ENCODE results near the gene LSM4. TPM values are rescaled to one million over a fixed set of nuclear protein-coding genes. Genes with fewer than 3 reads are reported as not detected.

LSM4 gene
- total and polyA plus RNA-seq, 2 experiments from 2014 or later, result 200 to 203 TPM

DNA sequence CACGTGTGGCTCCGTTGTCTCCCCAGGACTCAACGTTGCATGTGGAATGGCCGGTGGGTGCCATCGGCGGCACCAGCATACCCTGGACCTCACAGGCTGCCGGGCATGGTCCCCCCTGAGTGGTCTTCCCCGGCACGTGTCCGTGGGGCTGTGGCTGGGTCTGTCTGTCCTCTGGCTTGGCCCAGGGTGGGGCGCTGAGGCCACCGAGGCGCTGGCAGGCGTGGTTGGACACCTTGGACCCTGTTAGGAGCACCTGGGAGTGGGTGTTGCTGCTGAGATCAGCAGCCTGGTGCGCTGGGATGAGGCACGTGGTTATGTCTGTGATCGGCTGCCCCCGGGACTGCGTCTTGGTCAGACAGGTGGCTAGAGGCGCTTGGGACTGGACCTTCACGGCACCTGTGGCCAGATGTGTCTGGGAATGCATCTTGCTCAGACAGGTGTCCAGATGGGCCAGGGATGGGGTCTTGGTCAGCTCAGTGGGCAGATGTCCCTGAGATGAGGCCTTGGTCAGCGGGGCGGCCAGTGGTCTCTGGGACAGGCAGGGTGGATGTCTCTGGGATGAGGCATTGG is 57.8 kb downstream of the LSM4 start:
- Histone ChIP-seq H3K79me2 (ENCODE audit: insufficient read depth) (no peaks in the 10 kb centered on the region), H3K9me2 (ENCODE audit: insufficient read depth) (no peaks in the 10 kb centered on the region), H4K20me1 (ENCODE audit: insufficient read depth) (no peaks in the 10 kb centered on the region), H3K4me2 (ENCODE audit: unreplicated experiment) (no peak overlapping the region), H3K36me3 (ENCODE audit: low read depth) (no peaks in the 10 kb centered on the region), H3K27me3 (replicated peaks; ENCODE audit: insufficient read depth) (no peaks in the 10 kb centered on the region), H3K9me3 (ENCODE audit: low read depth) (no peaks in the 10 kb centered on the region), H3K27ac (no peak overlapping the region), H3K4me3 (no peak overlapping the region), H3K9ac (no peak overlapping the region), H2AFZ (no peak overlapping the region), H3F3A (ENCODE audit: insufficient read depth) (peaks cover 4% of the 10 kb centered on the region; the same call in 1 of the 2 replicates), H3K4me1 (ENCODE audit: insufficient read depth) (no peaks in the 10 kb centered on the region)
- TF ChIP-seq EZH2 (IDR thresholded peaks at IDR 0.05; ENCODE audit: insufficient read depth, poor library complexity, severe bottlenecking) (no peak), EZH2phosphoT487 (IDR thresholded peaks at IDR 0.05; ENCODE audit: insufficient read depth, low read depth) (no peak)
- in situ Hi-C loops (cut with MboI), result no loop called here
- DNase-seq, result no peak
- WGBS, 2 experiments (ENCODE audit: low coverage in 1 of 2, low lambda C conversion rate in 2 of 2, missing lambda C conversion rate in 2 of 2), result 91 to 93% methylated on average over 21 to 23 of the region's 23 CpGs

DNA sequence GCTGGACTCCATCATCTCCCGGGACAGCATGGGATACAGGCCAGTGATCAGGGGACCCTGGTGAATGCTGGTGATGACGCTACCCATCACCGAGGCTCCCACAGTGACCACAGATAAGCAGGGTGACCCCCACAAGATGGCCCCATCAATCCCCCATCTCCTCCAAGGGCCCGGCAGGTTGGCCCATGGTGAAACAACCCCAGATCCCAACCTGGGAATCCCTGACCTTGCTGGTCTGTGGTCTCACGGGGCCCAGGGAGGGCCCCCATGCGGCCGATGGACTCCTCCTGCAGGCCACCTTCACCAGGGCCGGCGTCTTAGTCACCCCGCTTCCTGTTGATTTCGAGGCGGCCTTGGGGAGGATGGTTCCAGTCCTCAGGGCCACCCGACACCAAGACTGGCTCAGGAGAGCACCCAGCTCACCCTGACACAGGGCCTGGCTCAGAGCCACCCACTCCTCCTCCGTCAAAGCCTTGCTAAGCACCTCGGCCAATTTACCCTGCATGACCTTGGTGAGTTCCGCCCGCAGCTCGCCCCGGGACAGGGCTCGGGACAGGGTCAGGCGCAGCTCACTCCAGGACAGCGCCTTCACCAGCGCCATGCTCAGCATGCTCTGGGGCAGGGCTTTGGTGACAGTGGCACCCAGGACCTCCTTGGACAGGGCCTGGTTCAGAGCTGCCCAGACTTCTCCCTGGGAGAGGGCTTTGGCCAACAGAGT is 58.6 kb downstream of the LSM4 start:
- no peak overlapping the region for H2AFZ ChIP-seq

DNA sequence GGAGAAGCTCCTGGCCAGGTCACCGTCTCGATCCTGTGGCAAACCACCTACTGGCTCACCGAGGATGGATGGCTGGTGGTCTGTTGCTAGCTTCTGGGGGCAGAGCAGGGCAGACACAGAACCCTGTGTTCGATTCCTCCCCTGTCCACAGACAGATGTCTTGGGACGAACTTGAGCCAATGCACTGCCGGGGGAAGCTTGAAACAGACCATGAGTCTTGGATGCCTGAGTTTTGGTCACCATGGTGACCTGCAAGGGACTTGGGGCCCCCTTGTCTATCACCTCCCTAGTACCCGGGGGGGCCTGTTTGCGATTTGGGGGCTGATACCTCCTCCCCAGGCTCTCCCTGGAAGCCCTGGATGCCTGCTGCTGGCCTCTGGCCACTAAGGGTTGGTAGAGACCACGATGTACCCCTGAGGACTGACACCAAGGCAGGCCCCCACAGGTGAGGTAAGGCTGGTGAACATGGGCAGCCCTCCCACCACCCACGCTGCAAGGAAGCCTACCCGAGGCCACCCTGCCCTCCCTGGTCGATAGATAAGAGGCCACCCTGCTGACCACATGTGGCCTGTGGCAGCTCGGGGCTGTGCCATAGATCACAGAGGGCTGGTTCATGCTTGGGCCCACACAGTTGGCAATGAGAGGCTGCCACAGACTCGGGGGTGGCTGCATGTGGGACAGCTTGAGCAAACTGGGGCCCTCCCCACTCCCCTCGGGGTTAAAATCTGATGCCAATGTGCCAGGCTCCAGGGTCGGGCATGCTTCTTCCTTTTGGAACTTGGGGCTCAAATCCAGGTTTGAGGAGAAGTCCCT is 59.3 kb downstream of the LSM4 start:
- TF ChIP-seq EZH2phosphoT487 (IDR thresholded peaks at IDR 0.05; ENCODE audit: insufficient read depth, low read depth) (no peak), EZH2 (IDR thresholded peaks at IDR 0.05; ENCODE audit: insufficient read depth, poor library complexity, severe bottlenecking) (no peak)
- Histone ChIP-seq H3K4me3 (no peak overlapping the region), H3K27me3 (replicated peaks; ENCODE audit: insufficient read depth) (no peaks in the 10 kb centered on the region), H3K27ac (no peak overlapping the region), H3K79me2 (ENCODE audit: insufficient read depth) (no peaks in the 10 kb centered on the region), H4K20me1 (ENCODE audit: insufficient read depth) (no peaks in the 10 kb centered on the region), H3K36me3 (ENCODE audit: low read depth) (no peaks in the 10 kb centered on the region), H3K4me2 (ENCODE audit: unreplicated experiment) (no peak overlapping the region), H3K9ac (no peak overlapping the region), H3F3A (ENCODE audit: insufficient read depth) (no peaks in the 10 kb centered on the region), H3K9me3 (ENCODE audit: low read depth) (no peaks in the 10 kb centered on the region), H3K4me1 (ENCODE audit: insufficient read depth) (peaks cover 6% of the 10 kb centered on the region; the same call in 1 of the 2 replicates), H3K9me2 (ENCODE audit: insufficient read depth) (no peaks in the 10 kb centered on the region), H2AFZ (no peak overlapping the region)
- in situ Hi-C loops (cut with MboI), result no loop called here
- WGBS, 2 experiments (ENCODE audit: low coverage in 1 of 2, low lambda C conversion rate in 2 of 2, missing lambda C conversion rate in 2 of 2), result 71 to 73% methylated on average over 16 of the region's 16 CpGs
- no peak for DNase-seq

More for the DNA sequence above, 58.6 kb downstream of the LSM4 start:
- no peaks in the 10 kb centered on the region for H3K27me3 ChIP-seq (replicated peaks; ENCODE audit: insufficient read depth)
- no peaks in the 10 kb centered on the region for H3K36me3 ChIP-seq (ENCODE audit: low read depth)
- no peaks in the 10 kb centered on the region for H3K9me2 ChIP-seq (ENCODE audit: insufficient read depth)
- no peak for DNase-seq
- in situ Hi-C loops (cut with MboI), result no loop called here
- 77 to 83% methylated on average over 22 to 23 of the region's 23 CpGs for WGBS, 2 experiments (ENCODE audit: low coverage in 1 of 2, low lambda C conversion rate in 2 of 2, missing lambda C conversion rate in 2 of 2)
- peaks cover 2% of the 10 kb centered on the region; the same call in 1 of the 2 replicates for H3K4me1 ChIP-seq (ENCODE audit: insufficient read depth)
- no peak overlapping the region for H3K4me2 ChIP-seq (ENCODE audit: unreplicated experiment)
- TF ChIP-seq EZH2phosphoT487 (IDR thresholded peaks at IDR 0.05; ENCODE audit: insufficient read depth, low read depth) (no peak), EZH2 (IDR thresholded peaks at IDR 0.05; ENCODE audit: insufficient read depth, poor library complexity, severe bottlenecking) (no peak)
- H3K9ac ChIP-seq, result no peak overlapping the region
- H3K79me2 ChIP-seq (ENCODE audit: insufficient read depth), result no peaks in the 10 kb centered on the region
- H3F3A ChIP-seq (ENCODE audit: insufficient read depth), result no peaks in the 10 kb centered on the region
- H3K9me3 ChIP-seq (ENCODE audit: low read depth), result no peaks in the 10 kb centered on the region
- no peak overlapping the region for H3K27ac ChIP-seq
- H4K20me1 ChIP-seq (ENCODE audit: insufficient read depth), result no peaks in the 10 kb centered on the region
- H3K4me3 ChIP-seq, result no peak overlapping the region

DNA sequence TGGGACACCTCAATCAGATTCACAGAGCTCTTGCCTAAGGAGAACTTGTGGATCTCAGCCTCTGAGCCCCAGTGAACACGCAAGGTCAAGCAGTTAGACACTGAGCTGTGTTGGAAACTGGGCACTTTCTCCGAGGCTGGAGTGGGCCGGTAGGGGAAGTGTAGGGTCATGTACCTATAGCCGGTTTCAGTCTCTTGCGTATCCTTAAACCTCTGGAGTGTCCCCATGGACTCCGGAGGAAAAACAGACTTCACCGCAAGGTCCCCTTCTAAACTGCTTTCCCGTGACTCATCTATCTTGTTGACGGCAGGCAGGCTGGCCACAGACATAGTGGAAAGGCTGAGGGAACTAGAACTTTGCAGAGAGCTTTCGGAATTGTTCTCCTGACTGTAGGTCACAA is 60.0 kb downstream of the LSM4 start:
- no peak overlapping the region for H3K27ac ChIP-seq
- H2AFZ ChIP-seq, result no peak overlapping the region
- H3K27me3 ChIP-seq (replicated peaks; ENCODE audit: insufficient read depth), result no peaks in the 10 kb centered on the region
- H4K20me1 ChIP-seq (ENCODE audit: insufficient read depth), result no peaks in the 10 kb centered on the region
- H3F3A ChIP-seq (ENCODE audit: insufficient read depth), result no peaks in the 10 kb centered on the region
- in situ Hi-C loops (cut with MboI), result no loop called here
- TF ChIP-seq EZH2phosphoT487 (IDR thresholded peaks at IDR 0.05; ENCODE audit: insufficient read depth, low read depth) (no peak), EZH2 (IDR thresholded peaks at IDR 0.05; ENCODE audit: insufficient read depth, poor library complexity, severe bottlenecking) (no peak)
- H3K9me3 ChIP-seq (ENCODE audit: low read depth), result no peaks in the 10 kb centered on the region
- H3K4me3 ChIP-seq, result no peak overlapping the region
- no peaks in the 10 kb centered on the region for H3K9me2 ChIP-seq (ENCODE audit: insufficient read depth)
- H3K36me3 ChIP-seq (ENCODE audit: low read depth), result no peaks in the 10 kb centered on the region
- no peaks in the 10 kb centered on the region for H3K79me2 ChIP-seq (ENCODE audit: insufficient read depth)
- DNase-seq, result no peak
- WGBS, 2 experiments (ENCODE audit: low coverage in 1 of 2, low lambda C conversion rate in 2 of 2, missing lambda C conversion rate in 2 of 2), result 91 to 92% methylated on average over 10 of the region's 10 CpGs
- H3K9ac ChIP-seq, result no peak overlapping the region
- H3K4me1 ChIP-seq (ENCODE audit: insufficient read depth), result peaks cover 6% of the 10 kb centered on the region; the same call in 1 of the 2 replicates
- H3K4me2 ChIP-seq (ENCODE audit: unreplicated experiment), result no peak overlapping the region
